C4-2B (cell line): ENCODE results near the gene AKAP12.

ENCODE experiments used
- CTCF ChIP-seq: fragments of 450-650 bp; conservative IDR thresholded peaks from 2 replicates; pipeline ENCODE4 v1.5.1; 2017; ENCODE audit warnings: mild to moderate bottlenecking
- ZFX ChIP-seq: fragments of 450-650 bp; IDR thresholded peaks from 2 replicates; pipeline ENCODE4 v1.6.1; 2017

GRCh38 chr6:151393410-151393809 lies 153.6 kb downstream of the AKAP12 start:
- no peak for TF ChIP-seq CTCF
- no peak for TF ChIP-seq ZFX
